ENCODE data around the gene MMP17. TPM values are rescaled to one million over a fixed set of nuclear protein-coding genes. Genes with fewer than 3 reads are reported as not detected.
A peak's percentile ranks its signal among the peaks of the same experiment; 100 is the strongest.

The MMP17 gene
- total and polyA plus RNA-seq, 2 donors (not counting 1 experiment from before 2014, with no cell fraction given), result 14.8 to 140 TPM

GRCh38 chr12:131795690-131796410 is 32.3 kb upstream of the MMP17 start:
- ChIA-PET POLR2A (interaction anchor here (1.6 kb wide), 1 partner anchor 23 kb away, joined by 4 read pairs; no protein-coding TSS in a partner anchor), CTCF (interaction anchor here (0.7 to 1.3 kb wide), 2 partner anchors 41 to 209 kb away, joined by 3 to 5 read pairs; no protein-coding TSS in a partner anchor)
- no peak for ATAC-seq (ENCODE audit: low read depth)
- DNase-seq, result no peak
- Mint-ChIP-seq H3K4me3 (peak overlapping the region; percentile 48), H3K27me3 (no peaks in the 10 kb centered on the region), H3K9me3 (ENCODE audit: insufficient read depth) (no peaks in the 10 kb centered on the region), H3K4me1 (peaks cover 25% of the 10 kb centered on the region), H3K27ac (peak overlapping the region; percentile 77)
- Histone ChIP-seq H3K9ac (ENCODE audit: low read length) (peak overlapping the region; percentile 22), H3K79me2 (ENCODE audit: control insufficient read depth, insufficient read depth, low read length) (no peaks in the 10 kb centered on the region), H3K4me2 (replicated peaks; ENCODE audit: low read depth, low read length, poor library complexity, severe bottlenecking) (peak overlapping the region; percentile 66), H3K27ac (ENCODE audit: low read length in 2 of 2) (peak overlapping the region; percentile 5 to 24), H4K20me1 (ENCODE audit: control insufficient read depth, insufficient read depth, low read length, poor library complexity, severe bottlenecking) (no peaks in the 10 kb centered on the region), H3K27me3 (replicated peaks in 1 of 4; ENCODE audit: control extremely low read depth in 1 of 4, control insufficient read depth in 3 of 4, insufficient read depth in 4 of 4, low read length in 3 of 4) (no peaks in the 10 kb centered on the region), H3K4me1 (ENCODE audit: control insufficient read depth in 2 of 2, insufficient read depth in 2 of 2, low read length in 2 of 2) (peaks cover 16 to 23% of the 10 kb centered on the region in 2 donors), H2AFZ (ENCODE audit: insufficient read depth, low read depth, low read length, poor library complexity, severe bottlenecking) (no peak overlapping the region), H3K4me3 (ENCODE audit: control extremely low read depth in 1 of 5, extremely low read depth in 1 of 5, insufficient read depth in 1 of 5, low read depth in 2 of 5, low read length in 4 of 5) (peak overlapping the region in 1 of 5 experiments; percentile 10), H3K9me3 (ENCODE audit: control extremely low read depth in 1 of 3, control insufficient read depth in 2 of 3, insufficient read depth in 1 of 3, low read length in 2 of 3) (no peaks in the 10 kb centered on the region), H3K36me3 (replicated peaks in 1 of 2; ENCODE audit: control extremely low read depth in 1 of 2, control insufficient read depth in 1 of 2, extremely low read depth in 1 of 2, insufficient read depth in 2 of 2, low read length in 1 of 2) (peaks cover 0 to 43% of the 10 kb centered on the region in 2 experiments)
- TF ChIP-seq, protein P1, sequence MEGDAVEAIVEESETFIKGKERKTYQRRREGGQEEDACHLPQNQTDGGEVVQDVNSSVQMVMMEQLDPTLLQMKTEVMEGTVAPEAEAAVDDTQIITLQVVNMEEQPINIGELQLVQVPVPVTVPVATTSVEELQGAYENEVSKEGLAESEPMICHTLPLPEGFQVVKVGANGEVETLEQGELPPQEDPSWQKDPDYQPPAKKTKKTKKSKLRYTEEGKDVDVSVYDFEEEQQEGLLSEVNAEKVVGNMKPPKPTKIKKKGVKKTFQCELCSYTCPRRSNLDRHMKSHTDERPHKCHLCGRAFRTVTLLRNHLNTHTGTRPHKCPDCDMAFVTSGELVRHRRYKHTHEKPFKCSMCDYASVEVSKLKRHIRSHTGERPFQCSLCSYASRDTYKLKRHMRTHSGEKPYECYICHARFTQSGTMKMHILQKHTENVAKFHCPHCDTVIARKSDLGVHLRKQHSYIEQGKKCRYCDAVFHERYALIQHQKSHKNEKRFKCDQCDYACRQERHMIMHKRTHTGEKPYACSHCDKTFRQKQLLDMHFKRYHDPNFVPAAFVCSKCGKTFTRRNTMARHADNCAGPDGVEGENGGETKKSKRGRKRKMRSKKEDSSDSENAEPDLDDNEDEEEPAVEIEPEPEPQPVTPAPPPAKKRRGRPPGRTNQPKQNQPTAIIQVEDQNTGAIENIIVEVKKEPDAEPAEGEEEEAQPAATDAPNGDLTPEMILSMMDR (IDR thresholded peaks at IDR 0.05), result no peak
- no peak for TF ChIP-seq EZH2 (IDR thresholded peaks at IDR 0.05; ENCODE audit: borderline replicate concordance, insufficient read depth, low read depth, low read length, poor library complexity, severe bottlenecking)
- 66% methylated on average over 10 of the region's 15 CpGs for WGBS (ENCODE audit: insufficient coverage)
- intact Hi-C loops (cut with micrococcal nuclease), result no loop called here

DNA sequence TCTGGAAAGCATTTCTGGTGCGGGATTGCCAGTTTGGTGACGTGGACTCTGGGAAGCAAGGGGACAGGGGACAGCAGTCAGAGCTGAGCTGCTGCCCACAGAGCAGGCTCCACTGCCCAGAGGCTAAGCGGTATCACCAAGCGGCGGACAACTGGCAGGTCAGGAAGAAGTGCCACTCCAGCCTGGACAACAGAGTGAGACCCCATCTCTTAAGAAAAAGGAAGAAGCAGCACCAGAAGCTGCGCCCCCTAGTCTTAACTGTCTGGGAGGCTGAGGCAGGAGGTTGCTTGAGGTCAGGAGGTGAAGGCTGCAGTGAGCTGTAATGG is 31.8 kb upstream of the MMP17 start:
- H3K9me3 ChIP-seq (ENCODE audit: control extremely low read depth in 1 of 3, control insufficient read depth in 2 of 3, insufficient read depth in 1 of 3, low read length in 2 of 3), result peaks cover 0 to 1% (median 0%) of the 10 kb centered on the region in 3 donors
- H3K4me2 ChIP-seq (replicated peaks; ENCODE audit: low read depth, low read length, poor library complexity, severe bottlenecking), result peak overlapping the region; percentile 66
- Mint-ChIP-seq H3K27me3 (no peaks in the 10 kb centered on the region), H3K4me3 (peak overlapping the region; percentile 48), H3K4me1 (peaks cover 27% of the 10 kb centered on the region), H3K9me3 (ENCODE audit: insufficient read depth) (no peaks in the 10 kb centered on the region), H3K27ac (peak overlapping the region; percentile 77)
- no peak overlapping the region for H2AFZ ChIP-seq (ENCODE audit: insufficient read depth, low read depth, low read length, poor library complexity, severe bottlenecking)
- peak overlapping the region in 1 of 5 experiments; percentile 10 for H3K4me3 ChIP-seq (ENCODE audit: control extremely low read depth in 1 of 5, extremely low read depth in 1 of 5, insufficient read depth in 1 of 5, low read depth in 2 of 5, low read length in 4 of 5)
- no peaks in the 10 kb centered on the region for H4K20me1 ChIP-seq (ENCODE audit: control insufficient read depth, insufficient read depth, low read length, poor library complexity, severe bottlenecking)
- CTCF ChIA-PET, result interaction anchor here (0.7 to 1.3 kb wide), 2 partner anchors 41 to 209 kb away, joined by 3 to 5 read pairs; no protein-coding TSS in a partner anchor
- H3K79me2 ChIP-seq (ENCODE audit: control insufficient read depth, insufficient read depth, low read length), result no peaks in the 10 kb centered on the region
- TF ChIP-seq, protein P1 (IDR thresholded peaks at IDR 0.05), result no peak
- TF ChIP-seq EZH2 (IDR thresholded peaks at IDR 0.05; ENCODE audit: borderline replicate concordance, insufficient read depth, low read depth, low read length, poor library complexity, severe bottlenecking), result no peak
- no peaks in the 10 kb centered on the region for H3K27me3 ChIP-seq (replicated peaks in 1 of 4; ENCODE audit: control extremely low read depth in 1 of 4, control insufficient read depth in 3 of 4, insufficient read depth in 4 of 4, low read length in 3 of 4)
- DNase-seq (no peak), ATAC-seq (ENCODE audit: low read depth) (no peak)
- WGBS (ENCODE audit: insufficient coverage), result over 99% methylated on average over 6 of the region's 6 CpGs
- H3K36me3 ChIP-seq (replicated peaks in 1 of 2; ENCODE audit: control extremely low read depth in 1 of 2, control insufficient read depth in 1 of 2, extremely low read depth in 1 of 2, insufficient read depth in 2 of 2, low read length in 1 of 2), result peaks cover 0 to 42% of the 10 kb centered on the region in 2 experiments
- peaks cover 16 to 23% of the 10 kb centered on the region in 2 donors for H3K4me1 ChIP-seq (ENCODE audit: control insufficient read depth in 2 of 2, insufficient read depth in 2 of 2, low read length in 2 of 2)
- peak overlapping the region; percentile 22 for H3K9ac ChIP-seq (ENCODE audit: low read length)
- POLR2A ChIA-PET, result interaction anchor here (1.6 kb wide), 1 partner anchor 23 kb away, joined by 4 read pairs; no protein-coding TSS in a partner anchor
- peak overlapping the region in 1 of 2 donors; percentile 24 for H3K27ac ChIP-seq (ENCODE audit: low read length in 2 of 2)
- intact Hi-C loops (cut with micrococcal nuclease), result no loop called here
